ENCODE data around the gene ADGRL2. TPM values are rescaled to one million over a fixed set of nuclear protein-coding genes. Genes with fewer than 3 reads are reported as not detected.
A peak's percentile ranks its signal among the peaks of the same experiment; 100 is the strongest.

Gene ADGRL2
- polyA plus RNA-seq, 4 donors: 151 to 477 (median 201) TPM

GRCh38 chr1:81974883-81975555 is 174.3 kb downstream of the ADGRL2 start:
- no peak for DNase-seq (ENCODE audit: low read depth in 4 of 4, low spot score in 3 of 4)

DNA sequence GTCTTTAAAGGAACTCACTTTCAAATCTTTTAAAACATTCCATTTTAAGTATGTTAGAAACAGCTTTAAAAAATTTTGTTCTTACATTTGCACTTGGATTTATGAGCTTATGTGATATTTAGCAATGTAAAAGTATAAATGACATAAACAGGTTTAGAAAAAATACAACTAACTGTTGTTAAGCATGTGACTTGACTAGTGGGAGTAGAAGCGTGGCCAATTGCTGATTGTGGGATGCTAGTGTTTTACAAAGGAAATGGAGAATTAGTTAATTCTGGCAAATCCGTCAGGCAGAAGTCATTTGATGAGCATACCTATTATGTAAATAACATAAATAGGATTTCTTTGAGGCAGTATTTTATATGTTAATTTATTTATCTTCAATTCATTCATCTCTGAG is 175.8 kb downstream of the ADGRL2 start:
- DNase-seq (ENCODE audit: low read depth in 4 of 4, low spot score in 3 of 4): no peak

GRCh38 chr1:81978945-81979344 is 178.2 kb downstream of the ADGRL2 start:
- DNase-seq (ENCODE audit: low read depth in 4 of 4, low spot score in 3 of 4): no peak

- DNase-seq (ENCODE audit: low read depth in 4 of 4, low spot score in 3 of 4): no peak
Measured at GRCh38 chr1:81982523-81982922, 181.8 kb downstream of the ADGRL2 start.

DNA sequence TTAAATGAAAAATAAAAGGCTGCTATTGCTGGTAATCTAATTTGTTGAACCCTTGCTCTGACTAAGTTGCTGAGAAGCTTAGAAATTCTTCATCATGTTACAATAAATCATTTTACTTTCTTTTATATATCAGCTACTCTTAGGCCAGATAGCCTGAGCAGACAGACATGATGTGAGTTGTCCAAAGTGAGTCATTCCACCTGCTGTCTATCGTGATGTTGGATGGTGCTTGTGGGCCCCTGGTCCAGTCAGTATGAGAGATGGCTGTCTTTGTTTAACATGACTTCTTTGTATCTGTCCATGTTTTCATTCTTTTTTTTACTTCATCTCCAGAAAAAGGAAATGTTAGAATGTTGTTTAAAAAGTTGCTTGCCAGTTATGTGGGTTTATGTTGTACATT is 188.8 kb downstream of the ADGRL2 start:
- no peak for DNase-seq (ENCODE audit: low read depth in 4 of 4, low spot score in 3 of 4)

- DNase-seq (ENCODE audit: low read depth in 4 of 4, low spot score in 3 of 4): no peak
Measured at GRCh38 chr1:81990241-81990640, 189.5 kb downstream of the ADGRL2 start.

DNA sequence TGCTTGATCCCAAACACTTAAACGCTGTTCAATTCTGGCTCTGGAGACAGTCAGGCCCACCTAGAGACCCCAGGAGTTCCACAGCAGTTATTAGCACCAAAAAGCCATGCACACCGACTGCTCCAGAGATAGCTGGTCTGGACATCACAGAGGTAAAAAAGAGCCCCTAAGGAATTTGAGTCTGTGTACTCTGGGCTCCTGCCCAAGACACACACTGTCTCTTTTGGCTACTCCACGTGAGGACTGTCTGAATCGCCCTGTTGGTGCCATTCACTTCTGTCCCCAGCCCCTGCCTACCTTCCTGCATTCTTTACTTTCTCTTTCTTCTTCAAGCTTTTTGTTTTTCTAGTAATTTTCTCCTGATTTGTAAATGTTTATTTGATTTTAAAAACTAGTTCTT is 197.4 kb downstream of the ADGRL2 start:
- DNase-seq (ENCODE audit: low read depth in 4 of 4, low spot score in 3 of 4): no peak

DNA sequence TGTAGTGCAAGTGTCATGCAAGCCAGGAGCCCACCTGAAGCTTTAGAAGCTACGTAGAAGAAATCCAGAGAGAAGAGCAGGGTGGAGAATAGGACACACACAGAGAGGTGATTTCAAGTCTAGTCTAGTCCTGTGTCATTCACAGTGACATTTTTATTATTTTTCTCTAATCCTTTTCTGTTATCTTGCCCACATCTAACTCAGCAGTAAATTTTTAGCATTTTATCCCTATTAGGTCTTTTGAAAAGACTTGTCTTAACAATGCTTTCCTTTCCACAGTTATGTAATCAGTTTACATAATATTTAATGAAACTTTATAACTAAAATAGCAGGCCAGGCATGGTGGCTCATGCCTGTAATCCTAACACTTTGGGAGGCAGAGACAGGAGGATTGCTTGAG is 198.6 kb downstream of the ADGRL2 start:
- DNase-seq (ENCODE audit: low read depth in 4 of 4, low spot score in 3 of 4): no peak

- no peak for DNase-seq (ENCODE audit: low read depth in 4 of 4, low spot score in 3 of 4)
Measured at GRCh38 chr1:82000221-82000620, 199.5 kb downstream of the ADGRL2 start.

- DNase-seq (ENCODE audit: low read depth in 4 of 4, low spot score in 3 of 4): no peak
Measured at GRCh38 chr1:82001345-82001744, 200.6 kb downstream of the ADGRL2 start.

- DNase-seq (ENCODE audit: low read depth in 4 of 4, low spot score in 3 of 4): no peak
Measured at GRCh38 chr1:82007804-82008203, 207.1 kb downstream of the ADGRL2 start.

GRCh38 chr1:82013702-82014101 is 213.0 kb downstream of the ADGRL2 start:
- DNase-seq (ENCODE audit: low read depth in 4 of 4, low spot score in 3 of 4): no peak

- no peak for DNase-seq (ENCODE audit: low read depth in 4 of 4, low spot score in 3 of 4)
Measured at GRCh38 chr1:82015444-82015843, 214.7 kb downstream of the ADGRL2 start.

- DNase-seq (ENCODE audit: low read depth in 4 of 4, low spot score in 3 of 4): no peak
Measured at GRCh38 chr1:82018319-82018718, 217.6 kb downstream of the ADGRL2 start.

GRCh38 chr1:82019508-82019907 is 218.8 kb downstream of the ADGRL2 start:
- no peak for DNase-seq (ENCODE audit: low read depth in 4 of 4, low spot score in 3 of 4)

- no peak for DNase-seq (ENCODE audit: low read depth in 4 of 4, low spot score in 3 of 4)
Measured at GRCh38 chr1:82030830-82031229, 230.1 kb downstream of the ADGRL2 start.

DNA sequence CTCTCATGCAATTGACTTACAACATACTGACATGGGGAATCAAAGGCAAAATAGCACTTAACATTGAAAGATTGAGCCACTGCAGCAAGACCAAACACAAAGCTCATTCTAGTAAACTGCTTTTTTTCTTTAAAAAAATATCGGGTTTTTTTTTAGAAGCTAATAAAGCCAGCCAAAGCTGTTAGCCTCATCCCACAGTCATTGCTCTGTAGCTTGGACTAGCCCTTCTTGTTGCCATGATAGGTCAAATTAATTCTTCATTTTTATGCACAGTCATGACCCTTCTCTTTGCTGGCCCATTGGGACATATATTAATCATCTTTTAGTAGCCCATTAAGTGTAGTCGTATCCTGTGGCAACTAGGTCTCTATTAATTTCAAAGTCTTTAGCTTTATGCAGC is 231.3 kb downstream of the ADGRL2 start:
- DNase-seq (ENCODE audit: low read depth in 4 of 4, low spot score in 3 of 4): peak in 2 of 4 donors; percentile 3 to 15

GRCh38 chr1:82034812-82035211 is 234.1 kb downstream of the ADGRL2 start:
- DNase-seq (ENCODE audit: low read depth in 4 of 4, low spot score in 3 of 4): no peak

Data from left renal pelvis (tissue), 4 donors.